Vagina (tissue), 2 donors: Measurements from ENCODE around the gene BMPR1B.

Experiments
- POLR2A ChIP-seq, 2 donors: fragments of 450-650 bp; IDR thresholded peaks; one replicate each; pipeline ENCODE4 v1.6.1; 2017; ENCODE audit warnings: antibody characterized with exemption in 2 of 2, mild to moderate bottlenecking in 2 of 2, moderate library complexity in 2 of 2
- POLR2AphosphoS5 ChIP-seq, 2 donors: sonication (generic); formaldehyde crosslinking; IDR thresholded peaks; one replicate each; pipeline ENCODE4 v1.9.0; 2017; ENCODE audit warnings: antibody characterized with exemption in 2 of 2, mild to moderate bottlenecking in 2 of 2, low read depth in 1 of 2; ENCODE audit not compliant: insufficient read depth in 1 of 2
- TF ChIP-seq, protein P1 (sequence below), 3 experiments: fragments of 450-650 bp in 2 of 3; fragments of 200-600 bp in 1 of 3; sonication (generic) in 1 of 3; IDR thresholded peaks; one replicate each; pipeline ENCODE4 v1.5.1; 2017 to 2019; ENCODE audit warnings: antibody characterized with exemption in 3 of 3, mild to moderate bottlenecking in 2 of 3, moderate library complexity in 2 of 3

DNA sequence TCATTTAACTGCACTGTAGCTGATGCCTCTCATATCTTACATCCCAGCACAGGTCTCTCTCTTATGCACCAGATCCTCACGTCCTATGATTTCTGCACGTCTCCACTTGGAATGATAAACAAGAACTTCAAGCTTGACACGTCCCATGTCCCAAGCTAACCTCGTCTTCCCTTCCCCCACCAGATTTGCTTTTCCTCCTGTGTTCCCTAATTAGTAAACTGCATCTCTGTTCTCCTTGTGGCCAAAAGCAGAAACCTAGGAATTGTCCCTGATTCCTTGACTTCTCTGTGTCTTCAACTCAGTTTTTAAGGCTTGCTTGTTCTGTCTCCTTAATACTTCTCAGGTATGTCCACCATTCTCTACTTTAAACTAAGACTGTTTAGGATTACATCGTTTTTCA lies 171.9 kb downstream of the BMPR1B start:
- TF ChIP-seq, protein P1, sequence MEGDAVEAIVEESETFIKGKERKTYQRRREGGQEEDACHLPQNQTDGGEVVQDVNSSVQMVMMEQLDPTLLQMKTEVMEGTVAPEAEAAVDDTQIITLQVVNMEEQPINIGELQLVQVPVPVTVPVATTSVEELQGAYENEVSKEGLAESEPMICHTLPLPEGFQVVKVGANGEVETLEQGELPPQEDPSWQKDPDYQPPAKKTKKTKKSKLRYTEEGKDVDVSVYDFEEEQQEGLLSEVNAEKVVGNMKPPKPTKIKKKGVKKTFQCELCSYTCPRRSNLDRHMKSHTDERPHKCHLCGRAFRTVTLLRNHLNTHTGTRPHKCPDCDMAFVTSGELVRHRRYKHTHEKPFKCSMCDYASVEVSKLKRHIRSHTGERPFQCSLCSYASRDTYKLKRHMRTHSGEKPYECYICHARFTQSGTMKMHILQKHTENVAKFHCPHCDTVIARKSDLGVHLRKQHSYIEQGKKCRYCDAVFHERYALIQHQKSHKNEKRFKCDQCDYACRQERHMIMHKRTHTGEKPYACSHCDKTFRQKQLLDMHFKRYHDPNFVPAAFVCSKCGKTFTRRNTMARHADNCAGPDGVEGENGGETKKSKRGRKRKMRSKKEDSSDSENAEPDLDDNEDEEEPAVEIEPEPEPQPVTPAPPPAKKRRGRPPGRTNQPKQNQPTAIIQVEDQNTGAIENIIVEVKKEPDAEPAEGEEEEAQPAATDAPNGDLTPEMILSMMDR (IDR thresholded peaks at IDR 0.05), result no peak
- TF ChIP-seq POLR2AphosphoS5 (IDR thresholded peaks at IDR 0.05; ENCODE audit: insufficient read depth in 1 of 2, low read depth in 1 of 2) (no peak), POLR2A (IDR thresholded peaks at IDR 0.05) (no peak)
